Gastroesophageal sphincter (tissue), 3 donors: Measurements from ENCODE around the gene MREG.

ENCODE experiments used
- CTCF ChIP-seq, 4 experiments: fragments of 200-600 bp in 2 of 4; fragments of 450-650 bp in 2 of 4; sonication (generic) in 1 of 4; IDR thresholded peaks; one replicate each; pipeline ENCODE4 v1.5.1; 2017 to 2019; ENCODE audit warnings: antibody characterized with exemption in 4 of 4, mild to moderate bottlenecking in 2 of 4, moderate library complexity in 2 of 4
- EP300 ChIP-seq: sonication (generic); formaldehyde crosslinking; IDR thresholded peaks from one replicate; pipeline ENCODE4 v1.6.1; 2017; ENCODE audit warnings: antibody characterized with exemption, mild to moderate bottlenecking
- POLR2A ChIP-seq, 2 donors: fragments of 450-650 bp; IDR thresholded peaks; one replicate each; pipeline ENCODE4 v1.6.1; 2017; ENCODE audit warnings: antibody characterized with exemption in 2 of 2, mild to moderate bottlenecking in 2 of 2, moderate library complexity in 1 of 2
- POLR2AphosphoS5 ChIP-seq: sonication (generic); formaldehyde crosslinking; IDR thresholded peaks from one replicate; pipeline ENCODE4 v1.6.1; 2017; ENCODE audit warnings: antibody characterized with exemption

- TF ChIP-seq CTCF (IDR thresholded peaks at IDR 0.05) (no peak), POLR2A (IDR thresholded peaks at IDR 0.05) (no peak), POLR2AphosphoS5 (no peak), EP300 (no peak)
These were observed 8.6 kb downstream of the MREG start for GRCh38 chr2:216004697-216005283.
